ENCODE data around the gene CYB561D2.
"Not testable (repeated sequence)": the region's sequence is repeated elsewhere in the genome, so short reads cannot be mapped to it uniquely, and the experiment has no call there.

The CYB561D2 gene

DNA sequence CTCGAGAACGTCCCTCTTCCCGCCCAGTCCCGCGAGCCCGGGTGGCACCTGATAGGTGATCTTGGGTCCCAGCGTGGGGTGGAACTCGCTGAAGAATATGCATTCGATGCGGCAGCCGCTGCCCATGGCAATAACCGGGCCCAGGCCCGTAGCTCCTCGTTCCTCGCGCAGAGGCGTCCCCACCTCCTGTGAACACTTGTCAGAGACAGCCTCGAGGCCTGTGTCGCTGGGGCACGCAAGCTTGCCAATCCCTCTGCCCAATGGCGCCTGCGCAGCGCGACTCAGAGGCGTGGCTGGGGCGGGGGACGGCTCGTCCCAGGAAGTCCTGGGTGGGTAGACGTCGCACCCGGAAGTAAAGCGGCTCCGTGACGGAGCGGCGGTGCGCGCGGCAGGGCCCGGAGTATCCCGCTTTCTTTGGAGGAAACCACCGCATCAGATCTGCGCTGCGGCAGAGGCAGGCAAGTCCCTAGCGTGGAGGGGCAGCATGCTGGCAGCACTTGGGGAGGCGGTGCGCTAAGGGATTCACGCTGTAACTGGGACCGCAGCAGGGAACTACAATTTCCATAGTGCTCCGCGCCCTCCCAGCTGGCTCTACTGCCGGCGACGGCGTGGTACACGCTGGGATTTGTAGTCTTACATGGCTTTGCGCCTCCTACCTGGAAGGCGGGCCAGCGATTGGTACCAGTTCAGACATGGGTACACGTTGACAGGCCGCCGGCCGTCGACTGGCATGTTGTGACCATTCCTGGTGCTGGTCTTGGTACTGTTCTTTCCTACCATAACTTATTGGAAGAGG, at the start of gene CYB561D2, which contains the start of gene NPRL2:
Gene CYB561D2 (plus strand): TSS at position 336 of the 796 bp plus-strand sequence. CDS start 572 bp downstream, outside the sequence.
Gene NPRL2 (minus strand): TSS at position 249 of the 796 bp plus-strand sequence. CDS start 123 bp downstream, at position 126.
- DNase-seq (ENCODE audit: low spot score): peak; percentile 97

DNA sequence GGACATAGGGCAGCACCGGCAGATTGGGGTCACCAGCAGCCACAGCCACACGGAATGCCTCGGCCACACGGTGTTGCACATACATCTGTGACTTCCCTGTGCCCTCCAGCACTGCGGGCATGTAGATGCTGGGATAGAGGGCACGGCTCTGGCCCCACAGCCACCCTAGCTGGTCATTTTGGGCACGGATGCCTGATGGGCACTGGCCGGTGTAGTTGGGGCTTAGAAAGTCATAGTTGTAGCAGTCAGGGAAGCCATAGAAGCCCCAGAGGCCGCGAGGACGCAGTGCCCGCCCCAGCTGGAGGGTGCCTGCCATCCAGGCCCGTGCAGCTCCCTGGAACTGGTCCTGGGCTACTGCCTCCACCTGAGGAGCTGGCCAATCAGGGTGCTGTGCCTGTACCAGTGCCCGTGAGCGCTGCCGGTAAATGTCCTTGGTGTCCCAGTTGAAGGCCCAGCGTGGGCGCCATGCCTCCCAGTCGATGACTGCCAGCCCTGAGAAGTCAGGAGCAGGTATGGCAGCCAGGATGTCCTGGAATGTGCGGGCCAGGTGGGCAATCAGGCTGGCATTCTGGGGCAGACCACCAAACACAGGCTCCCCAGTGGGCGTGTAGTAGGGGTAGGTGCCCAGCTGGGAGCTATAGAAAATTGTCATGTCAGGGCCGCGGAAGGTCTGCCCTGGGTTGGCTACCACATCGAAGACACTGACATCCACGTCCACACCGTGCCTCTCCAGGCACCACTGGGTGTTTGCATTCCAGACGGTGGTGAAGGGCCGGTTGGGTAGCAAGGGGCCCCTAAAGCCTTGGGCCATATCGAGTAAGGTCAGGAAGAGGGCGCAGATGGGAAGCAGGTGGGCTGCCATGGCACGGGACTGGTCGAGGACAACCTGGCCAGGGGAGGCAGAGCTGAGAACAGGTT, 48.3 kb upstream of the CYB561D2 start:
- no peak for DNase-seq (ENCODE audit: low spot score)

DNA sequence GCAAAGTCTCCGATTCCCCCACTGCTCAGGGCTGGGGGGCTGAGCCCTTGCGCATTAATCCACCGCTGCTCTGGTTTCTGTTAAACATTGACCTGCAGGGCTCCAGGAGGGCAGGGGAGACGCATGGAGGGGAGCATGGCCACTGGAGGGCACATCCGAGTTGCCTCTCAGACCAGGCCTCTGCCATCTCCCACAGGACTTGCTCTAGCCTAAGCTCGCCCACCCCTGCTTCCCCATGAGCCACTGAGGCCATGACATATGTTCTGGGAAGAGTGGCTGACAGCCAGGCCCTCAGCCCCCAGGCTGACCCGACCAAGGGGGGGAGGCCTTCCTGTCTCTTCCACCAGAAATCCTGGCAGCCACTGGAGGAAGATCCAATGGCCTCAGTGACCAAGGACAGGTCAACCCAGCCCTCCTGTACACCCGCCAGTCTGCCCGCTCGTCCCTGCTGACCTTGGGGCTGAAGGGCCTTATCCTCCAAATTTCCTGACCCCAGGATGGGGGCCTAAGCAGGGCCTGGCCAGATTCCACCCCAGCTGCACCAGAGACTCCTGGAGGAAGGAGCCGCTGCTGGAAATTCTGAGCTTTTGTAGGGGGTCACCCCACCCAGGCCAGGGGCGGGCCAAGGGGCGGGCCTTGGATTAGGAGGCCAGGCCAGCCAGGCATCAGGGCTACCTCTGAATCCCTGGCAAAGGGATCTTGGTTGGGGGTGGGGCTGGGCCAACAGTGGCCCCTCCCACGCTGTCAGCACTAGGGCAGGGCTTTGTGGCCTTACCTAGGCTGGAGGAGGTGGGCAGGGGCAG, 47.4 kb upstream of the CYB561D2 start, which contains the start of gene HYAL1:
Gene HYAL1 (minus strand): TSS at position 562 of the 803 bp plus-strand sequence. CDS start 618 bp downstream, outside the sequence.
- no peak for DNase-seq (ENCODE audit: low spot score)

GRCh38 chr3:50304601-50305000, 46.1 kb upstream of the CYB561D2 start:
- DNase-seq (ENCODE audit: low spot score): no peak

DNA sequence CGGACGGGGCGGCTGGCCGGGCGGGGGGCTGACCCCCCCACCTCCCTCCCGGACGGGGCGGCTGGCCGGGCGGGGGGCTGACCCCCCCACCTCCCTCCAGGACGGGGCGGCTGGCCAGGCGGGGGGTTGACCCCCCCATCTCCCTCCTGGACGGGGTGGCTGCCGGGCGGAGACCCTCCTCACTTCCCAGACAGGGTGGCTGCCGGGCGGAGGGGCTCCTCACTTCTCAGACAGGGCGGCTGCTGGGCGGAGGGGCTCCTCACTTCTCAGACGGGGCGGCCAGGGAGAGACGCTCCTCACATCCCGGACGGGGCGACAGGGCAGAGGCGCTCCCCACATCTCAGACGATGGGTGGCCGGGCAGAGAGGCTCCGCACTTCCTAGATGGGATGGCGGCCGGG, 38.6 kb upstream of the CYB561D2 start:
- not testable (repeated sequence) for DNase-seq (ENCODE audit: low spot score)

GRCh38 chr3:50314342-50314741, 36.3 kb upstream of the CYB561D2 start:
- no peak for DNase-seq (ENCODE audit: low spot score)

DNA sequence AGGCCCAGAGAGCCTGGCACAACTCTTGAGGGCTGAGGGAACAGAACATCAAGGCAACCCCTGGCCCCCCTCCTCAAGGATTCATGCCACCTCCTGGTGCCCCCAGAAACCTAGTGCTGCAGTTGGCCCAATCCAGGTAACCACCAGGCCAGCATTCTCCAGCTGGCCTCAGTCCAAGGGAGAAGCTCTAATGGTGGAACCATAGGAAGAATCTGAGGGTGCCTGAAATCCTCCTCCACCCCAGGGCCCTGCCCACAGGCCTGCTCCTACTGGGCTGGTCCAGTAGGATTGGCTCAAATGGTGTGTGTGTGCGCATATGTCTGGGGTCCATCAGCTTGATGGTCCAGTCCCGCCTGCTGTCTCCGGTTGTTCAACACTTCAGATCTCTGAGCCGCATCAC, 35.8 kb upstream of the CYB561D2 start:
- no peak for DNase-seq (ENCODE audit: low spot score)

DNA sequence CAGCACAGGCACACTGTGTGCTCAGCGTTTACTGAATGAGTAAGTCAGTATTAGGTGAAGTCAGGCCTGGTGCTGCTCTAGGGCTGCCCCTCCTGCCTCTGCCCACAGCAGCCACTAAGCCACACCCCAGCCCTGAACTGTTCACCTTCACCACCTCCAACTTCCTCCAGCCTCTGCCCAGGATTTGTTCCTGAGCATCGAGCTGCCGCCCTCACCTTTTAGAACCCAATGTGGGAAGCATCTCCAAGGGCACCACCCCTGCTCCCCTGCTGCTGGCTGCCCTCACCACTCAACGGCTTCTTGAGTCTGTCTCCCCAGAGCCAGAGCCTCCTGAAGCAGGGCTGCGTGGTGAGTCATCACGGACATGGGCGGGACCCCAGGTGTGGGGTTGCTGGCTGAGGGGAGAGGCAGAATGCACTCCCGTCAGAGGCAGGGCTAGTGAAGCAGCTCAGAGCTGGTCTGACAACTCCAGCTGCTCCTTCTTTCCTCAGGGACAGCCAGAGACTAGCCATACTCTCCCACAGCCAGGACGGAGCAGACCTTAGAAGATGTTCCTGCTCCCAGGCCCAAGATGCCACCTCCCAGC, 33.9 kb upstream of the CYB561D2 start:
- no peak for DNase-seq (ENCODE audit: low spot score)

DNA sequence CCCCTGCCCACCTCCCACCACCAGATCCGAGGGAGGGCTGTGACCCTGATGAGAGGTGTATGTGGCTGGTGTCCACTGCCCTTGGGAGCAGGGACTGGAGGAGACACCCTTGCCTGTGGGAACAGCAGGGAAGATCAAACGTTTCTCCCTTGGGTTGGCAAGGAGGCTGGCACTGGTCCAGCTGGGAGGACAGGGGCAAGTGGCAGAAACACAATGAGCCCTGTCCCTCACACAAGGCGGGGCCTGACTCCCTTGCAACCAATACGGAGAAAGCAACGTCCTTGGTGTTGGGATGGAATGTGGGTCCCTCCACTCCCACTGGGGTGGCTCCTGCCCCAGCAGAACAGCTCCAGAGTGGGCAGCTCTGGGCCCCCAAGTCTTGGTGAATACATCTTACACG, 33.4 kb upstream of the CYB561D2 start:
- DNase-seq (ENCODE audit: low spot score): no peak

- no peak for DNase-seq (ENCODE audit: low spot score)
Measured at GRCh38 chr3:50318163-50318562, 32.5 kb upstream of the CYB561D2 start.

- no peak for DNase-seq (ENCODE audit: low spot score)
Measured at GRCh38 chr3:50318615-50319014, 32.0 kb upstream of the CYB561D2 start.

GRCh38 chr3:50319181-50319893, 31.3 kb upstream of the CYB561D2 start:
- DNase-seq (ENCODE audit: low spot score): no peak

DNA sequence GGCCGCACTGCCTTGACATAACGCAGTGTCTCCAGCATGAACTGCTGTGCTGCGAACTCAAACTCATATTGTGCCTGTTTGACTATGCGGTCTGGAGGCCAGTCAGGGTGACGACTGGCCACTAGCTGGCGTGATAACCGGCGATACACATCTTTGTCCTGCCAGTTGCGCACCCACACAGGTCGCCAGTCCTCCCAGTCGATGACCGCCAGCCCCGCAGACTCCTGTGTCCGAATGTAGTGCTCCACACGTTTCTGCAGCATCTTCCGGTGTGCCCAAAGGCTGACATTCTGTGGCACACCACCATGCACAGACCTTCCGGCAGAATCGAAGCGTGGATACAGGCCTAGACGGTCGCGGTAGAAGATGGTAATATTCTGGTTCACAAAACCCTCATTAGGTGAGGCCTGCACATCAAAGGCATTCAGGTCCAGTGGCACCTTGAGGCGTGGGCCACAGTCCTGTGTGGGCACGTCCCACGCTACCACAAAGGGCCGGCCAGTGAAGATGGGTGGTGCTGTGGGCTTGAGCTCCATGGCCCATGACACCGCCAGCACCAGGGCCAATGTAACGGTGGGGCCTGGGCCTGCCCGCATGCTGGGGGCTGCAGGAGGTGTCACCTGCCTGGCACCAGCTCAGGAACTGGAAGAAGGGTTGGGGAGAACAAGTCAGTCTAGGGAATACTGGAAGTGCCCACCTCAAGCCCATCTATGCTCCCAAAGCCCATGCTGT, 30.6 kb upstream of the CYB561D2 start:
- no peak for DNase-seq (ENCODE audit: low spot score)

- peak; percentile 54 for DNase-seq (ENCODE audit: low spot score)
Measured at GRCh38 chr3:50320853-50321335, 29.8 kb upstream of the CYB561D2 start.

GRCh38 chr3:50321336-50322114, 29.1 kb upstream of the CYB561D2 start:
- DNase-seq (ENCODE audit: low spot score): peak; percentile 91

- no peak for DNase-seq (ENCODE audit: low spot score)
Measured at GRCh38 chr3:50322115-50322385, 28.6 kb upstream of the CYB561D2 start.

- no peak for DNase-seq (ENCODE audit: low spot score)
Measured at GRCh38 chr3:50322386-50323091, 28.1 kb upstream of the CYB561D2 start, which contains the start of gene HYAL2. HYAL2 (minus strand) TSS chr3:50322745; CDS start chr3:50320489, 2,256 bp downstream.

DNA sequence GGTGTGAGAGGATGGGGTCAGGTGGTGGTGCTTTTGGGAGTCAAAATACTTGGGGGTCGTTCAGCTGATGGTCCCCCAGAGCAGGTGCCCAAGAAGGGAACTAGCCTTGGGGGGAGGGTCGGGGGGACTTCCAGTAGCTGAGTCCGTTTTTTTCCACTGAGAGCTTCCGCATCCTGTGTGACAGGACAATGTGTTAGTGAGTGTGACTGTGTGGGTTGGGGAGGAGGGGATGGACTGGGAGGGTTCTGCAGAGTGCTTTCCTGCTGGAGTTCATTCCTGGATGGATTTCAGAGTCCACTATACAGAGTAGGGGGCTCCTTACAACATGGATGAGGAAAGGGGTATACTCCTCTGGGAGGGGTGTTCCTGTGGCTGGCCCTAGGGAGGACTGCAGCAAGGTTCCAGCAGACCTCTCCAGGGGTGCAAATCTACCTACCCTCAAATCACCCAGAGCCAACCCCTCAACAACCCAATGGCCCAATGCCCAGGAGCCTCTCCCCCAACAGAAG, 27.5 kb upstream of the CYB561D2 start:
- DNase-seq (ENCODE audit: low spot score): no peak

All from COLO829 (cell line).